DMS153 (cell line): ENCODE data around the gene MCCD1.
"Not testable (repeated sequence)": the region's sequence is repeated elsewhere in the genome, so short reads cannot be mapped to it uniquely, and the experiment has no call there.

ENCODE experiments used
- DNase-seq: peaks from one replicate; lab custom pipeline; 2025; lab: John Stamatoyannopoulos, UW

Gene MCCD1

GRCh38 chr6:31528821-31529328 lies at the start of gene MCCD1:
Gene MCCD1, plus strand, starts transcription at chr6:31528962. Its CDS starts 53 bp downstream, at chr6:31529015.
- no peak for DNase-seq

GRCh38 chr6:31479151-31479932 lies 49.4 kb upstream of the MCCD1 start:
- DNase-seq = no peak

GRCh38 chr6:31479933-31480535 lies 48.7 kb upstream of the MCCD1 start:
- DNase-seq = no peak

- no peak for DNase-seq
These were observed 48.2 kb upstream of the MCCD1 start for GRCh38 chr6:31480574-31480973.

GRCh38 chr6:31483392-31483791 lies 45.4 kb upstream of the MCCD1 start:
- no peak for DNase-seq

GRCh38 chr6:31485055-31485454 lies 43.7 kb upstream of the MCCD1 start:
- no peak for DNase-seq

GRCh38 chr6:31486065-31486837 lies 42.5 kb upstream of the MCCD1 start:
- DNase-seq = not testable (repeated sequence)

- not testable (repeated sequence) for DNase-seq
These were observed 41.1 kb upstream of the MCCD1 start for GRCh38 chr6:31487674-31488073.

- no peak for DNase-seq
These were observed 39.7 kb upstream of the MCCD1 start for GRCh38 chr6:31489086-31489485.

GRCh38 chr6:31490115-31490873 lies 38.5 kb upstream of the MCCD1 start:
- no peak for DNase-seq

- DNase-seq = not testable (repeated sequence)
These were observed 35.2 kb upstream of the MCCD1 start for GRCh38 chr6:31493550-31493874.

- peak; percentile 51 for DNase-seq
These were observed 34.7 kb upstream of the MCCD1 start for GRCh38 chr6:31493875-31494694.

GRCh38 chr6:31495580-31495979 lies 33.2 kb upstream of the MCCD1 start:
- DNase-seq = no peak

- DNase-seq = not testable (repeated sequence)
These were observed 31.9 kb upstream of the MCCD1 start for GRCh38 chr6:31496826-31497225.

GRCh38 chr6:31497531-31498476 lies 31.0 kb upstream of the MCCD1 start, which contains the start of gene MICB:
Gene MICB, plus strand, starts transcription at chr6:31498145. Its CDS starts 49 bp downstream, at chr6:31498194.
- peak; percentile 58 for DNase-seq

GRCh38 chr6:31498748-31499147 lies 30.0 kb upstream of the MCCD1 start:
- DNase-seq = no peak

- DNase-seq = not testable (repeated sequence)
These were observed 29.1 kb upstream of the MCCD1 start for GRCh38 chr6:31499648-31500047.

GRCh38 chr6:31502586-31502985 lies 26.2 kb upstream of the MCCD1 start:
- DNase-seq = no peak

GRCh38 chr6:31509036-31509435 lies 19.7 kb upstream of the MCCD1 start:
- not testable (repeated sequence) for DNase-seq

- DNase-seq = no peak
These were observed 18.8 kb upstream of the MCCD1 start for GRCh38 chr6:31510007-31510406.
